ENCODE measurements around the gene PSMD6. TPM values are rescaled to one million over a fixed set of nuclear protein-coding genes. Genes with fewer than 3 reads are reported as not detected.

The PSMD6 gene
- 10 to 100 TPM; 37.3 to 48.7 (median 38.2) TPM for total RNA-seq

GRCh38 chr3:64023187-64023860 lies at the start of gene PSMD6:
PSMD6 (minus strand) TSS chr3:64023494; CDS start chr3:64023419, 75 bp downstream.
- Histone ChIP-seq H3K9me3 (no peaks in the 10 kb centered on the region), H3K4me1 (peaks cover 0 to 14% (median 2%) of the 10 kb centered on the region in 4 donors), H3K27ac (peak within 1 kb of the TSS; percentile 68 to 84 (median 78)), H3K36me3 (peaks cover 0 to 32% (median 0%) of the 10 kb centered on the region in 3 donors), H3K4me3 (peak within 1 kb of the TSS; percentile 69 to 84 (median 78)), H3K27me3 (no peaks in the 10 kb centered on the region)
- TF ChIP-seq CTCF (IDR thresholded peaks at IDR 0.05) (peak; percentile 97 to 100 (median 98)), POLR2A (IDR thresholded peaks at IDR 0.05) (peak; percentile 31 to 38)
- DNase-seq = peak; percentile 78 to 92 (median 92)

GRCh38 chr3:64072126-64072525 lies 48.8 kb upstream of the PSMD6 start:
- H3K9me3 ChIP-seq = no peaks in the 10 kb centered on the region
- H3K4me3 ChIP-seq = no peak overlapping the region
- H3K27me3 ChIP-seq = no peaks in the 10 kb centered on the region
- no peak for DNase-seq
- no peak for TF ChIP-seq CTCF (IDR thresholded peaks at IDR 0.05)
- no peak for TF ChIP-seq POLR2A (IDR thresholded peaks at IDR 0.05)
- H3K36me3 ChIP-seq = no peaks in the 10 kb centered on the region
- H3K27ac ChIP-seq = no peak overlapping the region
- H3K4me1 ChIP-seq = no peaks in the 10 kb centered on the region

- Histone ChIP-seq H3K27ac (no peak overlapping the region), H3K4me3 (no peak overlapping the region), H3K4me1 (no peaks in the 10 kb centered on the region), H3K27me3 (no peaks in the 10 kb centered on the region), H3K36me3 (no peaks in the 10 kb centered on the region), H3K9me3 (no peaks in the 10 kb centered on the region)
- TF ChIP-seq CTCF (IDR thresholded peaks at IDR 0.05) (no peak), POLR2A (IDR thresholded peaks at IDR 0.05) (no peak)
- no peak for DNase-seq
Measured at GRCh38 chr3:64070704-64071103, 47.4 kb upstream of the PSMD6 start.

GRCh38 chr3:64067506-64068346 lies 44.4 kb upstream of the PSMD6 start:
- Histone ChIP-seq H3K27me3 (no peaks in the 10 kb centered on the region), H3K27ac (peak overlapping the region in 1 of 4 donors; percentile 12), H3K9me3 (no peaks in the 10 kb centered on the region), H3K4me3 (no peak overlapping the region), H3K4me1 (no peaks in the 10 kb centered on the region), H3K36me3 (no peaks in the 10 kb centered on the region)
- TF ChIP-seq CTCF (IDR thresholded peaks at IDR 0.05) = no peak
- no peak for TF ChIP-seq POLR2A (IDR thresholded peaks at IDR 0.05)
- DNase-seq = no peak

- H3K4me1 ChIP-seq = no peaks in the 10 kb centered on the region
- H3K36me3 ChIP-seq = no peaks in the 10 kb centered on the region
- H3K27ac ChIP-seq = no peak overlapping the region
- TF ChIP-seq POLR2A (IDR thresholded peaks at IDR 0.05) (no peak), CTCF (IDR thresholded peaks at IDR 0.05) (no peak)
- H3K27me3 ChIP-seq = no peaks in the 10 kb centered on the region
- H3K9me3 ChIP-seq = no peaks in the 10 kb centered on the region
- H3K4me3 ChIP-seq = no peak overlapping the region
- DNase-seq = no peak
Measured at GRCh38 chr3:64064804-64065203, 41.5 kb upstream of the PSMD6 start.

Data from Peyer's patch (tissue), 4 donors.